Measurements from ENCODE around the gene RASEF. TPM values are rescaled to one million over a fixed set of nuclear protein-coding genes. Genes with fewer than 3 reads are reported as not detected.

RASEF gene
- total RNA-seq, 2 experiments from 2014 or later = not detected

DNA sequence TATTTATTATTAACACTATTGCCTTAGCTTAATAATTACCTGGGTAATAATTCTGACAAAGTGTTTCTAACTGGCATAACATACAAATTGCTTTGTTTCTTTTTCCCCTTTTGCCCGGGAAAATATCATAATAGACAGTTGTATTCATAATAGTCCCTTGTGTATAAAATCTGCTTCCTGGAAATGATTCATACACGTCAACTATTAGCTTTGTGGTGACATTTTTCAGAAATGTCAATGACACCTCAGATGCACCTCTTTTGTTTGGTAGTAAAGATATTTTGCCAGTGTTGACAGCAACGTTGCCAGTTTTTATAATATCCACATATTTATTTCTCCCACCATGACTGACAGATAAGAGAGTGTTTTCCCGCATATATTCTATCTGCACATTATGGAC lies 73.0 kb downstream of the RASEF start:
- H3K27me3 Mint-ChIP-seq = peaks cover 6% of the 10 kb centered on the region
- no peak overlapping the region for H3K4me3 Mint-ChIP-seq

GRCh38 chr9:82988488-82988887 lies 74.5 kb downstream of the RASEF start:
- no peak for DNase-seq
- Mint-ChIP-seq H3K36me3 (no peaks in the 10 kb centered on the region), H3K27me3 (peaks cover 6% of the 10 kb centered on the region), H3K27ac (no peak overlapping the region), H3K4me3 (no peak overlapping the region), H3K4me1 (no peaks in the 10 kb centered on the region), H3K9me3 (no peaks in the 10 kb centered on the region)

More for the DNA sequence above, 73.0 kb downstream of the RASEF start:
- H3K27ac Mint-ChIP-seq = no peak overlapping the region
- no peaks in the 10 kb centered on the region for H3K4me1 Mint-ChIP-seq
- H3K9me3 Mint-ChIP-seq = no peaks in the 10 kb centered on the region
- DNase-seq = no peak
- no peaks in the 10 kb centered on the region for H3K36me3 Mint-ChIP-seq

DNA sequence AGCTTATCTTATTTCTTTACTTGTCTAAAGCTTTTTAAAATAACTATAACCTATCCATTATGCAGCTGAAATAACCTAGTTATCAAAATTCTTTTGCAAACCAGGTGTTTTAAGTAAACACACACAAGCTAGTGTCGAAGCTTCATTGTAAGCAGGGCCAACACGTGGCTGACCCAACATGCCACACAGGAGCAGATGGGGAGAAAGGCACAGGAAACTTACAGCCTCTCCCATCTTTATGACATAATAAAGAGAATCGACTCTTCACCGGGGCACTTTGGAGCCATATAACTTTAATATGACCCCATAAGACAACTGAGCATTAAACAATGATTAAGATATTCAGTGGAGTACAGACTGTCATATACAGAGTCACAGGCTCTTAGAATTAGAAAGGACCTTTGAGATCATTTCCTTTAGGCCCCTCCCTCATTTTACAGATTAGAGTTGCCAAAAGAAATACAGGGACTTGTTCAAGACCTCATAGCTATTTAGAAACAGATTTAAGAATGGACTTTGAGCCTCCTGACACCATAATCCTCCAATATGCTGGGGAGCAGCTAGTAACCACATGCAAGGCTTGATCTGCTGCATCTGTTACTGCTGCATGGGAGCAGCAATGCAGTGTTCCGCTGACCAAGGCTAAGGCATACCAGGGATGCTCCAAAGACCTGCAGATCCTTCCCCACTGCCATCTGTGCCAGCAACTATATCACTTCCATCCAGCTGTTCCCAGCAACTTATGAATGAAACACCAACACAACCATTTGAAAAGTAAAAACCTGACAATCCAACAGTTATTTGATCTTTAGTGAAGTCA lies 75.4 kb downstream of the RASEF start:
- Mint-ChIP-seq H3K4me1 (no peaks in the 10 kb centered on the region), H3K27me3 (peaks cover 6% of the 10 kb centered on the region), H3K36me3 (no peaks in the 10 kb centered on the region), H3K4me3 (no peak overlapping the region), H3K27ac (no peak overlapping the region), H3K9me3 (no peaks in the 10 kb centered on the region)
- DNase-seq = no peak

- no peaks in the 10 kb centered on the region for H3K36me3 Mint-ChIP-seq
- no peaks in the 10 kb centered on the region for H3K4me1 Mint-ChIP-seq
- H3K27ac Mint-ChIP-seq = no peak overlapping the region
- no peaks in the 10 kb centered on the region for H3K9me3 Mint-ChIP-seq
- no peaks in the 10 kb centered on the region for H3K27me3 Mint-ChIP-seq
- no peak overlapping the region for H3K4me3 Mint-ChIP-seq
- DNase-seq = no peak
These were observed 81.4 kb downstream of the RASEF start for GRCh38 chr9:82981552-82981951.

DNA sequence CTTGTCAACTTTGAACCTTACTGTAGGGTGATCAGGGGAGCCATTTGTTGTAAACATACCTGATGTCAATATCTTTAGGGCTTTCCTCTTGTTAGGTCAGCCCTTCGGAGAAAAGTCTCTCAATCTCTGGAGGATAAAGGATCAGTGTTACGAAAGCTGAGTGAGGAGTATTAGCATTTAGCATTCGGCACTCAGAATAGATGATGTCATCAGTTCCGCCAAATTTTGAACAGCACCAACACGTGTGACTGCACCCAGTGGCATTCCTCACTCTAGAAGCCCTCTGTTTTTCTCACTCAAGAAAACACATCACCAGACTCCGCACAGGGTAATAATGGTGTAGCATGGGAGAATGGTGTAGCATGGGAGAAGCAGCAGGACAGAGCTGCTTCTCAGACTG lies 87.8 kb downstream of the RASEF start:
- H3K4me1 Mint-ChIP-seq = no peaks in the 10 kb centered on the region
- H3K4me3 Mint-ChIP-seq = no peak overlapping the region

DNA sequence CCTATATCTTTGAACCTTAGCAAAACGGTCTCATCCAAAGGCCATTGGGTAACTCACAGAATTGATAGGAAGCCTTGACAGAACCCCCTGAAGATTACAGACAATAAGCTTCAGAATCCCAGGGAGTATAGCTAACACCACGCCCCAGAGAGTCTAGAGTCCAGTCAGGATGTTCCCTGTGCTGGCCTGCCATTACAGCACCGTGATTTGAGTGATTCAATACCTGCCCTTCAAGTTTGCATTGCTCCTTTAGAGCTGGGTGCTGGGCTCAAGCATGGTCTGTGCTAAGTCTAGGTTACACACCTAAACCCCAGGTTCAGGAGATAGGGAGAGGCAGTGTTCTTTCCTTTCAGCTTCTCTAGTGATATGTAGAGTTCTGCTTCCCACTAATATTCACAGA lies 90.5 kb downstream of the RASEF start:
- Mint-ChIP-seq H3K4me3 (no peak overlapping the region), H3K4me1 (no peaks in the 10 kb centered on the region), H3K36me3 (no peaks in the 10 kb centered on the region), H3K9me3 (peaks cover 2% of the 10 kb centered on the region), H3K27me3 (peaks cover 15% of the 10 kb centered on the region), H3K27ac (no peak overlapping the region)
- DNase-seq = no peak

More for the DNA sequence above, 87.8 kb downstream of the RASEF start:
- no peaks in the 10 kb centered on the region for H3K36me3 Mint-ChIP-seq
- H3K9me3 Mint-ChIP-seq = peaks cover 2% of the 10 kb centered on the region
- H3K27ac Mint-ChIP-seq = no peak overlapping the region
- peaks cover 10% of the 10 kb centered on the region for H3K27me3 Mint-ChIP-seq
- no peak for DNase-seq

GRCh38 chr9:82970359-82970758 lies 92.6 kb downstream of the RASEF start:
- Mint-ChIP-seq H3K36me3 (no peaks in the 10 kb centered on the region), H3K9me3 (peaks cover 2% of the 10 kb centered on the region), H3K4me3 (no peak overlapping the region), H3K27ac (no peak overlapping the region), H3K4me1 (no peaks in the 10 kb centered on the region), H3K27me3 (peaks cover 15% of the 10 kb centered on the region)
- no peak for DNase-seq

DNA sequence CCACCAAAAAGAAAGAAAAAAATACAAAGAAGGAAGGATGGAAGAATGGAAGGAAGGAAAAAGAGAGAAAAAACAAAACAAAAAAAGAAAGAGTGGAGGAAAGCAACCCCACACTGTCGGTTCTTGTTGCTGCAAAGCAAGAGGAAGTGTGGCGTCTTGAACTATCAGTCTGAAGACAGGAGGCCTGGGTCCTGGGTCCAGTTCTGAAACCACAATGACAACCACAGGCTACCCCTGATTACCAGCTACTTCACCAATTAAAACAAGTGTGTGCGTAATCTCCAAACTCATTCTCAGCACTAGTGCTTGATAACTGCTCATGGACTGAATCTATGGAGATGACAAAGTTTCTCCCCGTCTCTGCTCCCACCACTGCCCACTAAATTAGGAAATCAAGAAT lies 93.7 kb downstream of the RASEF start:
- no peaks in the 10 kb centered on the region for H3K9me3 Mint-ChIP-seq
- H3K27me3 Mint-ChIP-seq = peaks cover 8% of the 10 kb centered on the region
- H3K36me3 Mint-ChIP-seq = no peaks in the 10 kb centered on the region
- no peaks in the 10 kb centered on the region for H3K4me1 Mint-ChIP-seq
- DNase-seq = no peak
- no peak overlapping the region for H3K4me3 Mint-ChIP-seq
- no peak overlapping the region for H3K27ac Mint-ChIP-seq

GRCh38 chr9:82968816-82969215 lies 94.1 kb downstream of the RASEF start:
- H3K9me3 Mint-ChIP-seq = no peaks in the 10 kb centered on the region
- H3K4me1 Mint-ChIP-seq = no peaks in the 10 kb centered on the region
- no peak overlapping the region for H3K27ac Mint-ChIP-seq
- no peak overlapping the region for H3K4me3 Mint-ChIP-seq
- DNase-seq = no peak
- H3K27me3 Mint-ChIP-seq = peaks cover 5% of the 10 kb centered on the region
- no peaks in the 10 kb centered on the region for H3K36me3 Mint-ChIP-seq

GRCh38 chr9:82968388-82968787 lies 94.6 kb downstream of the RASEF start:
- H3K4me3 Mint-ChIP-seq = no peak overlapping the region
- H3K4me1 Mint-ChIP-seq = no peaks in the 10 kb centered on the region
- H3K27me3 Mint-ChIP-seq = peaks cover 5% of the 10 kb centered on the region
- no peak overlapping the region for H3K27ac Mint-ChIP-seq
- DNase-seq = no peak
- no peaks in the 10 kb centered on the region for H3K36me3 Mint-ChIP-seq
- H3K9me3 Mint-ChIP-seq = no peaks in the 10 kb centered on the region

DNA sequence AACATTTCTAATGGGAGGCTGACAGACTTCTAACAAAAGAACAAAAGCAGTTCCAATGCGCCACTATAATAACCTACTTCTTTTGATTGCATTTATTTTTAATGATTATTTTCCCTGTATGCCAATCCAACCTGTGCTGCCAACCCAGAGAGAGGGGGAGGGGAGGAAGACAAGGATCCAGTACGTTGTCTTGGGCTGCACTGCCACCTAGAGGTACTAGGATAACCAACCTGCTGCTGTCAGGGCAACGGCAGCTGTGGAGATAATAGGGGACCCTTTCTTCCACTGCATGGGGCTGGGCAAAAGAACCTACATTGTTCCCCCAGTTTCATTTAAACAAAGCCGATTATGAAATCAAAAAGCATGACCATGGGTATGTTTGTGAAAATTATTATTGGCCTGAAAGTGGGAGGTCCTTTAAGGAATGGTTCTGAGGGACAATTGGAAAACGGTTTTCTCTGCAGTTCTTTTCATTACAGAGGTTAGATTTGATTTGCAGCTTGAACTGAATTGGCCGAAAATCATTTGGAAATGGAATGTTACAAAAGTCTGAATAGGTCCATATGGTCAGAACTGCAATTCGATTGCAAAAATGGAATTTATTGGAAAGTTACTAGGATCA lies 101.3 kb downstream of the RASEF start:
- Mint-ChIP-seq H3K9me3 (no peaks in the 10 kb centered on the region), H3K27ac (no peak overlapping the region), H3K36me3 (no peaks in the 10 kb centered on the region), H3K4me3 (no peak overlapping the region), H3K4me1 (no peaks in the 10 kb centered on the region), H3K27me3 (no peaks in the 10 kb centered on the region)
- DNase-seq = peak; percentile 35

- H3K27me3 Mint-ChIP-seq = no peaks in the 10 kb centered on the region
- no peaks in the 10 kb centered on the region for H3K36me3 Mint-ChIP-seq
- no peak overlapping the region for H3K4me3 Mint-ChIP-seq
- no peaks in the 10 kb centered on the region for H3K4me1 Mint-ChIP-seq
- H3K27ac Mint-ChIP-seq = no peak overlapping the region
- DNase-seq = no peak
- no peaks in the 10 kb centered on the region for H3K9me3 Mint-ChIP-seq
These were observed 105.2 kb downstream of the RASEF start for GRCh38 chr9:82957529-82958379.

- no peaks in the 10 kb centered on the region for H3K27me3 Mint-ChIP-seq
- no peak overlapping the region for H3K4me3 Mint-ChIP-seq
- H3K9me3 Mint-ChIP-seq = no peaks in the 10 kb centered on the region
- DNase-seq = no peak
- H3K27ac Mint-ChIP-seq = no peak overlapping the region
- no peaks in the 10 kb centered on the region for H3K4me1 Mint-ChIP-seq
- H3K36me3 Mint-ChIP-seq = no peaks in the 10 kb centered on the region
These were observed 113.7 kb downstream of the RASEF start for GRCh38 chr9:82949203-82949602.

DNA sequence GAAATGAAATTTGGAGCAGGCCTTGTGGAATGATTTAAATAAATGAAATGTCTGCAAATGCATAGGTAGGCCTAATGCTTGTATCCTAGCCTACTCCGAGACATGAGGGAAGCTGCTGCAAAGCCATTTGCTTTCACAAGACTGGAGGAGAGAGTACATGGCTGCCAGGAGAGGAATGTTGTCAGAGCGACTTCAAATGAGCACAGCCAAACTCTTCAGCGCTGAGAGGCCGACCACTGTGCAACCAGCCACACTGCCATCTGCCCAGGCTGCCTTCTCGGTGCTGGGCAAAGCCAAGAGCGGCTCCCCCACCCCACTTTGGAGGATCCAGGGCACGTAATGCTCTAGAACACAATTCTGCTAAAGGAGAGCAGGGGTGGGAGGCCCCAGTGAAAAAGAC lies 122.6 kb downstream of the RASEF start:
- no peaks in the 10 kb centered on the region for H3K27me3 Mint-ChIP-seq

GRCh38 chr9:82939451-82939850 lies 123.5 kb downstream of the RASEF start:
- Mint-ChIP-seq H3K9me3 (no peaks in the 10 kb centered on the region), H3K4me3 (no peak overlapping the region), H3K4me1 (peaks cover 2% of the 10 kb centered on the region), H3K36me3 (no peaks in the 10 kb centered on the region), H3K27me3 (no peaks in the 10 kb centered on the region), H3K27ac (no peak overlapping the region)
- no peak for DNase-seq

More for the DNA sequence above, 122.6 kb downstream of the RASEF start:
- H3K9me3 Mint-ChIP-seq = no peaks in the 10 kb centered on the region
- no peak overlapping the region for H3K27ac Mint-ChIP-seq
- no peak overlapping the region for H3K4me3 Mint-ChIP-seq
- no peak for DNase-seq
- H3K36me3 Mint-ChIP-seq = no peaks in the 10 kb centered on the region
- H3K4me1 Mint-ChIP-seq = peaks cover 2% of the 10 kb centered on the region
